CD4-positive, alpha-beta T cell treated with Interleukin-15 for 4 hours (primary cell): ENCODE data around the gene NFYC.

Experiments used
- DNase-seq: peaks from one replicate; pipeline ENCODE4 v3.0.0-alpha.2; 2020; ENCODE audit warnings: low spot score

NFYC gene

DNA sequence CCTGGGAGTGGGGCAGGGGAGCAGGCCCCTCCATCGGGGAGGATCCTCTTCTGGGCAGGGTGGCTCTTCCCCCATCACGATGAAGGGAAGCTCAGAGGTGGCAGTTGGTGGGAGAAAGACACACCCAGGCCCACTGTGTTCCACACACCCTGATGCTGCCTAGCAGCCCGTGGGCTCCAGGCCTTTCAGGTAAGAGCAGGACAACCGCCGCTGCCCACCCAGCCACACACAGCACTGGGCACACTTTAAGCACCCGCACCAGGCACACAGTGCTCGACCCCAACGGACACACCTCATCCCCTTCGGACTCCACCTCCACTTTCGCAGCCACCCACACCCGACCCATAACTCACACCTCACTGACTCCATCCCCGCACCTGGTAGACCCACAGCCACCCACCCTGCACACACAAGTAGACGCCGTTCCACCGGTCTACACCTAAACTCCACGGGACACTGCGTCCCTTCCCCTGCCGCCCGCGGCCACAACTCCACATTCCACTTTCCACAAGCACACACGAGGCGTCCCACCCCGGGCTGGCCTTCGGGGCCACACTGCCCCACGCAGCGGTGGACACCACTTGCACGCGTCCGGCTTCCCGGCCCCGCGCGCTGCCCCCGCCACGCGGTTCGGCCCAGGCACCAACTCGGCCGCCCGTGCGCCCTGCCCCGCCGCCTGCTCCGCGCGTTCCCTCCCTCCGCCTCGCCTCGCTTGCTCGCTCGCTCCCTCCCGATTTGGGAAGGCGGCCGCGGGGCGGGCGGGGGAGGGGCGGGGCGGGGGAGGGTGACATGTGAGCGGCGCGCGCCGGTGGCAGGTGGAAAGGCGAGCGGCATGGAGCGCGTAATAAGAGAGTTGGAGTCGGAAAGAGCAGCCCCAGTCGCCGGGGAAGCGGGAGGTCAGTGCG, 91.7 kb downstream of the NFYC start, which contains the start of gene KCNQ4:
Gene KCNQ4, plus strand, starts transcription at position 787 of the 905 bp plus-strand sequence. CDS start 307 bp downstream, outside the sequence.
- no peak for DNase-seq

DNA sequence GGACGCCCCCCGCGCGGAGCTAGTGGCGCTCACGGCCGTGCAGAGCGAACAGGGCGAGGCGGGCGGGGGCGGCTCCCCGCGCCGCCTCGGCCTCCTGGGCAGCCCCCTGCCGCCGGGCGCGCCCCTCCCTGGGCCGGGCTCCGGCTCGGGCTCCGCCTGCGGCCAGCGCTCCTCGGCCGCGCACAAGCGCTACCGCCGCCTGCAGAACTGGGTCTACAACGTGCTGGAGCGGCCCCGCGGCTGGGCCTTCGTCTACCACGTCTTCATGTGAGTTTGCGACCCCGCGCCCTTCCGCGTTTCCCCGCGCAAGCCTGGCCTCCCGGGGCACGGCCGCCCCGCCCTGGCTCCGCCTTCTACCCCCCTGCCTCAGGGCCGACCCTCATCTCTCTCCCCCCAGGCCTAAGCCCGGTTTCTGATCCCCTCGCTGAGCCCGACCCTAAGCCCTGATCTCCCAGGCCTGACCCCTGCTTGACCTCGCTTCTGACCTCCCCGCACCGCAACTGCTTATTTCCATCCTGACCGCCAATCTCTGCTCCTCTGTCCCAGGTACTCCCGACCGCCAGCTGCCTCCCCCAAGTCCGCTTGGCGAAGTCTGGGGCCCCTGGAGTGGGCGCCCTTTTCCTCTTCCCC, 92.8 kb downstream of the NFYC start:
- DNase-seq, result no peak

DNA sequence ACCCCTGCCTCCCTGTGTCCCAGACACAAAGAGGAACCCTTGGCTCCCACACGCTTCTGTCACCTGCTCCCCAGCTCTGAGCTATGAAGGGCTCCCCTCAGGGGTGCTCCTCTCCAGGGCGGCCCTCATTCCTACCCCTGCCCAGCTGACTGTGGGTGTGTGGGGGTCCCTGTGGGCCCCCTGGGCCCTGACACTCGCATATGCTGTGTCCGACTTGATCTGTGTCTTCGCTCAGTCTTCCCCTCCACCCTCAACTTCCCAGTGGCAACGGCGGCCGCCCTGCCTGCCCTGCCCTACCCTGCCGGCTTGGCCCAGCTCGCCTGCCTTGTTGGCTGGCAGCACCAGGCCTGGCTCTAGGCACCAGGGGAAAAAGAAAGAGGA, 93.3 kb downstream of the NFYC start:
- DNase-seq, result no peak

DNA sequence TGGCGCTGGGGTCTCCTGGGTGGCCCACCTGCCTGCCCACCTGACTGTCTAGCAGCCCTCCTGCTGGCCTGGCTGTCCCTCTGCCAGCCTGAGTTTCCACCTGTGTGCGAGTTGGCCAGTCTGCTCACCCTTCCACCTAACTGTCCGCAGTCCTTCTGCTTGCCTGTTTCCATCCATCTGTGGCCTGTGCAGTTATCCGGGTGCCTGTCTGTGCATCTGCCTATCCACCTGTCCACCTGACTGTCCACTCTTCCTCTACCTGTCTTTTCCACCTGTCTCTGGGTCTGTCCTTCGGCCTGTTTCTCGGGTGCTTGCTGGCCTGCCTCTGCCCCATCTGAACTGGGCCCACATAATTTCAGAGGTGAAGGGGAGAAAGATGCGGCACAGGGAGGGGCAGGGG, 93.9 kb downstream of the NFYC start:
- no peak for DNase-seq

DNA sequence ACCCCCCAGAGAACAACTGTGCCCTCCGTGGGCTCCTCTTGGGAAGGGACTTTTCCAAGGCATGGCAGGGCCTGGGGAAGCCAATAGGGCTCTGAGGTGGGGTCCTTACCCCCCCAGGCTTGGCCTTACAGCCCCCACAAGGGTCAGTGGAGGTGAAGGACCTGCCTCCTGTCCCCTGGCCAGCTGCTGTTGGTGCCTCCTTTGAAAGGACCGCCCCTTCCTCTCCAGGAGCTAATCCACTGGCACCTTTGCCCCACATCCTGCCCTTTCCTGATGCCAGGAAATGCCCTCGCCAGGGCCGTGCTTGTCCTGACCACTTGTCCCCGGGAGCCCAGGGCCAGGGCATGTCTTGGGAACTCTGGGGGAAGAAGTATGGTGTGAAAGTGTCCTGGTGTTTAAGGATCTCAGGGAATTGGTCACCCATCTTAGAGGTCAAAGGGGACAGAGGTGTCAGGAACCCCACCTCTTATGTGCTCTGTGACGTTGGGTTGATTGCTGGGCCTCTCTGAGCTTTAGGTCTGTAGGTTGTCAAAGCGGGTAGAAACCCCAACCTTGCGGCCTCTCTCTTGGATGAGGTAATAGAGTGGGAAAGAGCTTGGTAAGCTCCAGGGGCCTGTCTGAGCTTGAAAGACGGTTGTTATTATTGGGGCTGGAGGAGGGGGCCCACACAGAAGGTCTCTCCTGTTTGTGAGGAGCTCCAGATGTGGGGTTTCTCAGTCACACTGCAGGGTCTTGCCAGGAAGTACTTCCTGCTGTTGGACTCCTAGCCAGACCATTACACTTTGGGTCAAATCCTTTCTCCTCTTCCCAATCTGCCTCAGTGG, 94.9 kb downstream of the NFYC start:
- DNase-seq, result no peak

DNA sequence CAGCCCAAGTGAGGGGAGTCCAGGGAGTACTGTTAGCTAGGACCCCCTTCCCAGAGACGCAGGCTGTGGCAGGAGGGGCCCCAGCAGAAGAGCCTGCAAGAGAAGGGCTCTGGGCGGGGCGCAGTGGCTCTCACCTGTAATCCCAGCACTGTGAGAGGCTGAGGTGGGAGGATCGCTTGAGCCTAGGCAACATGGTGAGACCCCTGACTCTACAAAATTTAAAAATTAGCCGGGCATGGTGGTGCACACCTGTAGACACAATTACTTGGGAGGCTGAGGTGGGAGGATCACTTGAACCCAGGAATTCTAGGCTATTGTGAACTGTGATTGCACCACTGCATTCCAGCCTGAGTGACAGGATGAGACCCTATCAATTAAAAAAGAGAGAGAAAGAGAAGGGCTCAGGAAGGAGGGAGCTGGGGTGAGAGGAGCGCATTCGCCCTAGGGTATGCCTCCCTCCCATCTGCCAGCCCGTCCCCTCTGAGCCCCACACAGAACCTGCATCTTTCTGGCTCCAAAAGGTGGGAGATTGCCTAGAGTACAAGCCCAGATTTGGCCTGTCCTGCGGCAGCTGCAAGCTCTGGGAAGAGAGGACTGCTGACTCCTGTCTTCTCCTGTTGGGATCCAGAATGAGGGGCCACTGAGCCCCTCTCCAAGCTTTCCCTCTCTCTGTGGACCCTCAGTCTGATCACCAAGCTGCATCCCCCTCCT, 95.6 kb downstream of the NFYC start:
- DNase-seq, result no peak

DNA sequence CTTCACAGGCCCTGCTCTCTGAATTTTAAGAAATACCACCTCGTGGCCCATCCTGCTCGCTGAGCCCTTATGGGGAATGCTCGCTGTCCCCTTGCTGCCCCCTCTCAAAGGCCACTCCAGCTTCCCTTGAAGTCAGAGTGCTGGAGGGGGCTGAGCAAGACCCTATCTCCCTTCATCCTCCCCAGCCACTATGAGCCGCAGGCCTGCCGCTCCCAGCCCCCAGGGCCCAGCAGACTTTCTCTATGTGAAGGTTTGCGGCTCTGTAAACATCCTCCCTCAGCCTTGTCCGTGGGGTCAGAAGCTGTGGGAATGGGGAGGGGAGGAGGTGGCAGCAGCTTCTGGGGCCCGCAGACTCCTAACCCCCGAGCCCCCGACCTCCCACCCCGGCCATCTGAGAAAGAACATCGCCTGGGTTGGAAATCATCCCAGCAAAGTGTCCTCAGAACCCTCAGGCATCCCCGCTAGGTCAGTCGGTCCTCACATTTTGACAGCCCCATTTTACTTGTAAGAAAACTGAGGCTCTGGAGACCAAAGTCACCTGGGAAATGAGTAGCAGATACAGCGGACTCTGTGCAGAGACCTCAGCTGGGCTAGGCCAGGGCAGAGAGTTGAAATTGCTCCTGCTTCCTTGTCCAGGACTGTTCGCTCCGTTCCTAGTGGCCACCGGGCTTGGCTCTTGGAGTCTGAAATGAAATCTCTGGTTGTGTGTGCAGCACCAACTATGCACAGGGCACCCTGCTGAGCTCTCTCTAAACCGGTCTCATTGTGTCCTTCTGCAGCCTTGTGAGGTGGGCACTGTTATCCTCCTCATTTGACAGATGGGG, 96.4 kb downstream of the NFYC start:
- DNase-seq, result no peak

DNA sequence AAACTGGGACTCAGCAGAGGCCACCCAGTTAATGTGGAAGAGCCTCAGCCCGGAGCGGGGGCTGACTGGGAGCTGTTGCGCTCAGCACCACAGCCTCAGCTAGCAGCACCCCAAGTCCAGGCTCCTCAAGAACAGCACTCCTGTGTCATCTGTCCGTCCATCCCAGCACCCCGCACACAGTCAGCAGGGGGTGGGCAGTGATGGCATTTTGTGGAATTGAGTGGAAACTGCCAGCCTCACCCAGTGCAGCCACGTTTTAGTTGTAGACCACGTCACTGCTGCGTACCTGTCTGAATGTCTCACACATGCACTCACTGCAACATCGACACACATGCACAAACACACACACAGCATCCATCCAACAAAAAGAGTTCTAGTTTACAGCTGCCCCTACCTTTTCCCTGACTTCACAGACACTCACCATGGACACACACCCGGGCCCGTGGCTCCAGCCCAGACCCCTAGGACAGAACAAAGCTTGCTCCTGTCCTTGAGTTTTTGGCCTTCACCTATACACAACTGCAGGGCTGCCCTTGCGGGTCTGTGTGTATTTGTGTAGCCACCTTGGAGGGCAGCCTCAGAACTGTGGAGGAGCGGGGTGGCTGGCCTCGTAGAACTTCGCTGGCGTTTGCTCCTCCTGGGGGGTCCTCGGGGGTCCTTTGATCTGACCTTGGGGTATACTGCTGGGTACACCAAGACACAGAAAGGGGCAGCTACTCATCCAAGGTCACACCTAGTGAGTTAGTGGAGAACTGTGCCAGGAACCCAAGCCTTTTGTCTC, 97.2 kb downstream of the NFYC start:
- no peak for DNase-seq

DNA sequence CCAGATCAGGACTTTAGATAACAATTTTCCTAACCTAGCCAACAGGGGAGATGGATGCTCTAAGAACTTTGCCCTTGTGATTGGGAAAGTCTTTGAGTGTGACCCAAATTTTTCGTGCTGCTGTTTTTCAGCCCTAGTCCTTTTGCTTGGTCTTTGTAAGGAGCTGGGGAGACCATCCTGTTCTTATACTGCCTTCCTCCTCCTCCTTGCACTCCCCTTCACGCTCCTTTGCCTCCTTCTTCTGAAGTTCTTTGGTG, 97.8 kb downstream of the NFYC start:
- DNase-seq, result no peak

DNA sequence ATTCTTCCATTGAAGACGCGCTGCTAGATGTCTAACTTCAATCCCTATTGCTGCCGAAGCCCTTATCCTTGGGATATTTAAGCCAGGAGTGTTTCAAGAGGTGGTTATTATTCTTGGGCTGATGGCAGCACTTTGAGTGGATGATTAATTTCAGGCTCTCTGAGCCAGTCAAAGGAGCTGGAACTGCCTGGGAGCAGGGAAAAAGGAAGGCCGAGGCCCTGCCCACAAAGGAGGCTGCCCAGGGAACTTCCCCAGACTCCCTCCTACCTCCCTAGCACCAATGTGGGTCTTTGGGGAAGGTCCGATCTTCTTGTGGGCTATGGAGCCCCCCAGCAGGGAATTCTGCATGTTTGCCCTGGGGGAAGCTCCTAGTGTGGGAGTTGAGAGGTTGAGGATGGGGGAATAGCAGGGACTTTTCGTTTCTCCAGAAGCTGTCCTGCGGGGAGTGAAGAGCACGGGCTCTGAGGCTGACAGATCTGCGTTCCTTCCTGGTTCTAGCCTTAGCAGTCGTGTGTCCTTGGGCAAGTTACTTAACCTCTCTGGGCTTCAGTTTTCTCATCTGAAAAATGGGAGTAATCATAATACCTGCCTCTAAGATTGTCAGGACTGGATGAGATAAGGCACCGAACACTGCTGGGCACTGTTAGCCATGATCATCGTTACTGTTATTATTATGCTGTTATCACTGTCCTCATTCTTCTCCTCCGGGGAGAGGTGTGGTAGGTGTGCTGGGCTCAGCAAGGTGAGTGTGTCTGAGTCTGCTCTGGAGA, 98.3 kb downstream of the NFYC start:
- DNase-seq, result no peak

DNA sequence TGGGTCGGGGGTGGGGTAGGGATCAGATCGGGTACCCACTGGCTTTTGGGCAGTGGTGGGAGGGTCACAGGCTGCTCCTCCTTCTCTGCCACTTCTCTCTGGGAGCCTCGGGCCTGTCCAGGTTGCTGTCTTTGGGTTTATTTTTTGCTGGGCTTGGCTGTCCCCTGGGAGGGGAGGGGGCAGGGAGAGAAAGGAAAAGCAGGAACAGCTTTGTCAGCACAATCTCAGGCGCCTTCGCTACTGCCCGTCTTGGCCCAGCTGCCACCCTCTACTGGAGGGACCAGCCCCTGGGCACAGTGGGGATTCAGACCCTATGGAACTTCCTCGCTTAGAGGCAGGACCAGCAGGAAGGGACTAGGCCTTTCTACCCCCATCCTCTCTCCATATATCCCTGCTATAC, 100.5 kb downstream of the NFYC start:
- DNase-seq, result no peak

DNA sequence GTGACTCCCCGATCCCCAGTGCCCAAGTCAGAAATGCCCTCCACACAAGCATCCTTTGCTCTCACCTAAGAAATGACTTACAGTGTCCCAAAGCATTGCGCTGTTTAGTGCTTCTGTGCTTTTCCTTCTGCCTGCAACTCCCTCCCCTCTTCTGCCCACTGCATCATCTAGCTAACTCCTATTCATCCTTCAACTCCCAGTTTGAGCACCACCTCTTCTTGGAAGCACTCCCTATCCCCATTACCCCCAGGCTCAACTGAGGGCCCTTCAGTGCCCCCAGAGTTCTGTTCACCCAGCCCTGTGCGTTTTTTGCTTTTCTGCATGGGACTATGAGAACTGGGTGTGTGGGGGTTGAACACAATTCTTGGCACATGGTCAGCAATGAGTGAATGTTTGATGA, 102.1 kb downstream of the NFYC start:
- no peak for DNase-seq

DNA sequence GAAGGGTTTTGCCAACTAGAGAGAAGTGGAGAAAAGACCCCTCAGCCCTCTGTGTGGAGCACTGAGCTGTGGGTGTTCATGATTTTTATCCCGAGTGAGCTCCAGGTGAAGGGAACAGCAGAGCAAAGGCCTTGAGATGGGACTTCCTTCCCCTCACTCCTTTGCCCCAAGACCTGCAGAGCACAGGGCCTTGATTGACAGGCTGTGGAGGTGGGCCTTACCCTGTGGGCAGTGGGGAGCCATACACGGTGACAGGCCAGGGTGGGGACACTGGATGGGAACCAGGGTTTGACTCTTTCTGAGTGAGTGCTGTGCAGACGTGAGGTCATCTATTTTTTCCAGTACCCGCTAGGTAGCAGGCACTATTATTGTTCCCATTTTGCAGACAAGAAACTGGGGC, 102.5 kb downstream of the NFYC start:
- no peak for DNase-seq

DNA sequence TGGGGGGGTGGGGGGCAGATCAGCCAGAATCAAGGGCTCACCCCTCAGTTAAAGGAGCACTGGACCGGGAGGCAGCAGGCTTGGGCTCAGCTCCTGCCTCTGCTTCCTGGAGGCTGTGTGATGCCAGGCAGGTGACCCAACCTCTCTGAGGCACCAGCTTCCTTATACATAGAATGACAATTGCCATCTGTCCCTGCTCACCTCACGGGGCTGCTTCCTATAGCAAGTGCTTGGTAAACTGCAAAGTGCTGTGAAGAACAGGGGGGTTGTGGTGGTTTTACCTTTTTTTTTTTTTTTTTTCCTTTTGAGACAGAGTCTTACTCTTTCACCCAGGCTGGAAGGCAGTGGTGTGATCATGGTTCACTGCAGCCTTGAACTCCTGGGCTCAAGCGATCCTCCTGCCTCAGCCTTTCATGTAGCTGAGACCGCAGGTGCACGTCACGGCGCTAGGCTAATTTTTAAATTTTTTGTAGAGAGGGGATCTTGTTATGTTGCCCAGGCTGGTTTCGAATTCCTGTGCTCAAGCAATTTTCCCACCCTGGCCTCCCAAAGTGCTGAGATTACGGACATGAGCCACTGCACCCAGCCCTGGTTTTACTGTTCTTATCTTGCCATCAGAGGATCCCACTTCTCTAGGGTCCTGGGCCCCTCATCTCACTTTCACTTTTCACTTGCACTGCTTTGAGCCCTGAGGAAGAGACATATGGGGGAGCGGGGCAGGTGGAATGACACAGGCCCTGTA, 103.6 kb downstream of the NFYC start:
- DNase-seq, result no peak

DNA sequence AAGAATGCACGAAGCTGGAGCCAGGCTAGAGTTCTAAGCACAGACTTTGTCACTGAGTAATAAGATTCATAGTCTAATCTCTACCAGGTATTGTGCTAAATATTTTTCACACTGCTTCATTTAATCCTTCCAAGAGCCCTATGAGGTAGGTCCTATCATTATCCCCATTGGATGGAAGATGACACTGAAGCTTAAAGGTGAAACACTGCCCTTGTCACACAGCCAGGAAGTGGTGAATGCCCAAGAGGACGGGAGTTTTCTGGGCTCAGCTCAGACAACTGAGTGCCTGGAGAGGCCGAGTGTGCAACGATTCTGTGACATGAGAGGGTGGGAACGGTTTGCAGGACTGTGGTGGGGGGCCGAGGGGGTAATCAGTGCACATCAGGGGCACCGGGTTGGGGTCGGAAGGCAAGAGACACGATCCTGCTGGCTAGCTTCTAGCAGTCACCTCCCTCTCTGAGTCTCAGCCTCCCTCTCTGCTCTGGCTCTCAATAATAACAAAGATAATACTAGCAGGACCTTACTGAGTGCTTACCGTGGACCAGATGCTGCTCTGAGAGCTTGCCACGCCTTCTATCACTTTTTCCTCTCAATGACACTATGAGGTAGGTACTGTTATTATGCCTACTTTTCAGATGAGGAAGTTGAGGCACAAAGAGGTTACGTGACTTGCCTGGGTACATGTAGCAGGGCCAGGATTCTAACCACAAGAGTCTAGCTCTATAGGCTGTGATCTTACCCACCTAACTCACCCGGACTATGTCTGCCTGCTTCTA, 104.5 kb downstream of the NFYC start:
- no peak for DNase-seq

DNA sequence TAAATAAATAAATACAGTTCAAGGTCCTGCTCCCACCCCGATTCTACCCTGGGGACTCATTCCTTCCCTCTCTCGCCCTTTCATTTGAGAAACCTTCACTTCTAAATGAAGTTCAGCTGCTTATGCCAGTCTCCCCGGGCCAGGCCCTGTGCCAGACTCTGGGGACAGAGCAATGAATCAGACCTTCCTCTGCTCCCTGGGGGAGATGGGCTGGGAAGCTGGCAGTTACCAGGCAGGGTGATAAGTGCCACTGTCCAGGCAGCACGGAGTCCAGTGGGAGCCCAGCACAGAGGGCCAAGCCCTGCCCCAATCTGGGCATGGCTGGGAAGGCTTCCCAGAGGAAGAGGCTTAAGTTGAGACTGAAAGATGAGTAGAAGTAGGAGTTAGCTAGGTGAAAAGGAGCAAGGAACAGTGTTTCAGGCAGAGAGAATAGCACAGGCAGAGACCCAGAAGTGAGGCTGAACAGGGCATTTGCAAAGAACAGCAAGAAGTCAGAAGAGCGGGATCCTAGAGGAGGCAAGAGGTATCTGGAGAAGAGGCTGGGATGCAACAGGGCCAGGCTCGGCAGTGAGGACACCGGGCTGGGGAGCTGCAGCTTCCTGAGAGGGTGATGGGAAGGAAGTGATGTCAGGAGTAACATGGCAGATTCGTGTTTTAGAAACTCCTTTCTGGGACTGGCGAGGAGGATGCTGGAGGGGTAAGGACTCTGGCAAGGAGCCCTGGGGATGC, 105.6 kb downstream of the NFYC start:
- no peak for DNase-seq

DNA sequence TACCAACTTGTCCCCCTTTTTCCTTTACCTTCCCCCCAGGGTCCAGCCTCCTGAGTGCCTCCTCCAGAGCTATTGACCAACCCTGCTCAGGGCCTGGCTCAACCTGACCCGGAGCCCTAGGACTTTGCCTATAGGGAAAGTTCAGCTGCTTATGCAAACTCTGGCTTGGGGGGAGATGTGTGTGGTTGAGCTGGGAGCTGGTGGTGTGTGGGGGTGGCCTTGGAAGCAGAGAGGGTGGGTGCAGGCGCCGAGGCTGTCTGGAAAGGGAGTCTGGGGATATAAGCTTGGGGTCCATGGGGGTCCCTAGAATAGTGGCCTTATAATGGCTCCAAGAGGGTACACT, 106.1 kb downstream of the NFYC start:
- no peak for DNase-seq
